CD4-positive, alpha-beta T cell treated with Interleukin-6 for 4 hours (primary cell): ENCODE results near the gene THAP2.

ENCODE experiments used
- DNase-seq: peaks from one replicate; pipeline ENCODE4 v3.0.0-alpha.2; 2020; ENCODE audit warnings: mixed read lengths

Gene THAP2

GRCh38 chr12:71708658-71709057, 44.6 kb downstream of the THAP2 start:
- no peak for DNase-seq

DNA sequence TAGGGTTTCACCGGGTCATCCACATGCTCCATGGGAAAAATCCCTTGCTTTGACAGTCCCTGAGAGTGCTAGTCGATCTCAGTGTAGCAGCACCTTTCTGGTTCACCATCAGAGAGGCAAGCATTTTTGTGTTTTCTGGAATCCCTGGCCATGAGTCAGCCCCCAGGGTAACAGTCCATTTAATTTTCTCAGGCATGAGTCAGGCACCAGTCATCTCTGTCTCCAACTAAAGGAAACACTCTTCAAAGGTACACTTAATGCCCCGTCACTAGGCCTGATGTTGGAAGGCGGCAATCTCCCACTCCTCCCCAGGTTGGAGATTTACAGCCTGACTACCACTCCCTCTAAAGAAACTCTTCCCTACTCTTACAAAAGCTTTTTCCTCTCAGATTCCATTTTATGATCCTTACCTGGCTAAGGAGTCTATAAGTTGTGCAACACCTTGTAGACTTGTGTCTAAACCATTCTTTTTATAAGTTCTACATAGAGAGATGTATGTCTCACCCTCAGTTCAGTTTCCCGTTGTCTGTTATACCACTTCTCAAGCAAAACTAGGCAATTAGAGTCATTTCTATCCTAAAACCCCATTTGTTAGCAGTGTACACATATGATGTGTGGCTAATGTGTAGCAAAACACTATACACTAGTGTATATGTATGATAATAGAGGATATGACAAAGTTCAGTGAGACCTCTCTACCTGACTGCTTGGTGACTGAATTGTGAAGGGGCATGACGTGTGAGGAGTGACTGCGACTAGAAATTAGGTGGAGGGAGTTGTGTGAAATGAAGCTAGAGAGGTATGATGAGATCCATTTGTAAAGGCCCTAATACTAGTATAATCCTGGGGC, 46.4 kb downstream of the THAP2 start:
- DNase-seq, result no peak

DNA sequence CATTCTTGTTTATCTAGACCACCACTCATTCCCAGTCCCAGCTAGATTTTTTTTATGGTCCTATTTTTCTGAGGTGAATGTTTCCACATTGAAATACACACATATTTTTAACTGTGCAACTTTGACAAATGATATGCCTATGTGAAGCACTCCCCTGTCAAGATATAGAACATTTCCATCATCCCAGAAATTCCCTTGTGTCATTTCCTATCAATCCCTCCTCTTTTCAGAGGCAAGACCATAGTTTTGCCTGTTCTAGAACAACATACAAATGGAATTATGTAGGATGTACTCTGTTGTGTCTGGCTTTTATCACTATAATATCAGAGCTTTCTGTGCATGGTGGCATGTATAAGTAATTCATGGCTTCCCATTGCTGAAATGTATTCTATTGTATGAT, 54.5 kb downstream of the THAP2 start:
- DNase-seq, result no peak

- DNase-seq, result no peak
Observed at GRCh38 chr12:71719647-71720370, 55.7 kb downstream of the THAP2 start.

DNA sequence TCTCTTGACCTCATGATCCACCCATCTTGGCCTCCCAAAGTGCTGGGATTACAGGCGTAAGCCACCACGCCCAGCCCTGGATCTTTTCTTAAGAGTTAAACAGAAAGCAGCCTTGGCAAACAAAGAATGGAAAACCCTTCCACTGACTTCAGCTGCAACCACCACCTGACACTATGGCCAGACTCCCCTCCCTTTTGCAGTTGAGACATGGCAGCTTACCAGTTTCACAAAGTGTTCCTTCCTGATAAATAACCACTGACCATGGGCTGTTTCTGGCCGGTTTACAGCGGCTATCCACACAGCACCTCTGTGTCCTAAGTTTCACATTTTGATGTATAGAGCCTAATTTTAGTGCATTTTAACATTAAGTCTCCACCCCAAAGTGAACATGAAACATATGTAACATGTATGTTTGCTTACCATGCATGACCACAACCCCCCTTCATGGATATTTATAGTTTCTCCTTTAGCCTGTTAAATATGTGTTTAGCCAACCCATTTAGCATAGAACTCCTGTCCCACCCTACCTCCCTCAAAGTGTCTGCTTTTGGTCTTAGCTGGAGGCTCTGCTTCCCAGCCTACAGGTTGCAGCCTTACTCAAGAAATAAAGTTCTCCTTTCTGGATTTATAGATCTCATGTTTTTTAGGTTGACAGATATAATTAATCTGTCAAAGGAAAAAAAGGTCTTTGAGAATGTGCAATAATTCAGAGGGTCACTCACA, 57.8 kb downstream of the THAP2 start:
- no peak for DNase-seq

- no peak for DNase-seq
Observed at GRCh38 chr12:71725011-71725410, 60.9 kb downstream of the THAP2 start.

DNA sequence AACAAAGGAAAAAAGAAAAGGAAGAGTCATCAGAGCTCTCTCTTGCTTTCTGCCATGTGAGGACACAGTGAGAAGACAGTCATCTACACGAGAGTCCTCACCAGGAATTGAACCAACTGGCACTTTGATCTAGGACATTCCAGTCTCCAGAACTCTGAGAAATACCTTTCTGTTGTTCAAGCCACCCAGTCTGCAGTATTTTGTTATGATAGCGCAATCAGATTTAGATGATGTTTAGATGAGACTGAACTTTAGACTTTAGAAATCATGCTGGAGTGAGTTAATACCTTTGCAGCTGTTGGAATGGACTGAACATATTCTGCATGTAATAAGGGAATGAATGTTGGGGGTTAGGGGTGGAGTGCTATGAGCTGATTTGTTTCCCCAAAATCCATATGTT, 62.4 kb downstream of the THAP2 start:
- no peak for DNase-seq

DNA sequence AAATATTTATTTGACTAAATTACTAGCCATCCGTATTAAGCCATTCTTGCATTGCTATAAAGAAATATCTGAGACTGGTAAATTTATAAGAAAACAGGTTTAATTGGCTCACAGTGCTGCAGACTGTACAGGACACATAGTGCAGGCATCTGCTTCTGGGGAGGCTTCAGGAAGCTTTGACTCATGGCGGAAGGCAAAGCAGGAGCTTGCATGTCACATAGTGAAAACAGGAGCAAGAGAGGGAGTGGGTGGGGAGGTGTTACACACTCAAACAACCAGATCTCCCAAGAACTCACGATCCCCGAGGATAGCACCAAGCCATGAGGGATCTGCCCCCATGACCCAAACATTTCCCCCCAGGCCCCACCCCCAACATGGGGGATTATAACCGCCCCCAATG, 63.9 kb downstream of the THAP2 start:
- DNase-seq, result no peak
